Pancreas (tissue), 10 donors: Measurements from ENCODE around the gene PTPRJ. TPM values are rescaled to one million over a fixed set of nuclear protein-coding genes. Genes with fewer than 3 reads are reported as not detected.
A peak's percentile ranks its signal among the peaks of the same experiment; 100 is the strongest.

Experiments
- ATAC-seq, 4 donors: fragments of 200-7000 bp; cut with Tn5 transposase; one replicate each; pipeline versions ENCODE4 v1.8.0 to v1.9.1; 2020; ENCODE audit warnings: mild to moderate bottlenecking in 4 of 4, moderate library complexity in 4 of 4
- DNase-seq, 6 donors: peaks; one replicate each; pipeline ENCODE4 v3.0.0-alpha.2; 2020
- FAIRE-seq: peaks from 2 replicates; lab custom pipeline; 2012; peaks lifted over from hg19 to GRCh38; lab: Jason Lieb, UNC
- H3K27ac ChIP-seq, 4 donors: fragments of 200-600 bp; sonication (generic); 1 replicate in 3 of 4; 2 replicates in 1 of 4; pipeline versions ENCODE4 v1.5.0 to v1.8.0; 2020
- H3K27me3 ChIP-seq, 4 donors: fragments of 200-600 bp; one replicate each; pipeline ENCODE4 v1.8.0; 2021
- H3K36me3 ChIP-seq, 3 donors: fragments of 200-600 bp; sonication (generic) in 1 of 3; one replicate each; pipeline versions ENCODE4 v1.5.0 to v1.8.0; 2020 to 2021
- H3K4me1 ChIP-seq, 3 donors: fragments of 200-600 bp; one replicate each; pipeline ENCODE4 v1.8.0; 2021
- H3K4me3 ChIP-seq, 4 donors: fragments of 200-600 bp; sonication (generic) in 2 of 4; one replicate each; pipeline versions ENCODE4 v1.5.0 to v1.8.0; 2020 to 2021
- H3K9me3 ChIP-seq, 4 donors: fragments of 200-600 bp; one replicate each; pipeline ENCODE4 v1.8.0; 2021
- CTCF ChIP-seq, 4 donors: fragments of 200-600 bp; sonication (generic) in 3 of 4; IDR thresholded peaks; one replicate each; pipeline versions ENCODE4 v1.5.0 to v1.8.0; 2021; ENCODE audit warnings: antibody characterized with exemption in 4 of 4
- WGBS, 2 donors: extraction: QIAGEN DNeasy Blood & Tissue Kit; methylation state at CpG; one replicate each; pipeline ENCODE4 v1.1.7; 2013; 5-methylcytosine and 5-hydroxymethylcytosine counted together
- intact Hi-C, 3 donors: fragments of 100-400 bp; cut with DNase I; formaldehyde crosslinking; loops; one replicate each; pipeline versions ENCODE4 v1.11.1 to v1.14.2; 2022
- polyA plus RNA-seq, 2 donors: library from polyadenylated mRNA; stranded (reverse); fragments of 200-250 nt; gene quantifications; one replicate each; pipeline ENCODE4 v1.2.3, GENCODE V29; 2013
- total RNA-seq, 6 donors: library from RNA; stranded (reverse); fragmentation: NEBNext Ultra II Directional in 4 of 6; extraction: Animal tissue kit (Norgen Biotek cat#: 25700) in 4 of 6; gene quantifications; one replicate each; pipeline versions ENCODE4 v1.2.1 to v1.2.4, GENCODE V29; 2021 to 2023
- donor health status: healthy with polysubstance abuse.
- donor health status: DM: no; HTN: no; CAD: no; lungs with moderate emphysema.
- donor health status: DM: no; HTN: no; CAD: no.
- donor health status: control.
- donor health status: control.
- donor health status: Bipolar disorder and iron deficiency.
- donor health status: DM: yes; HTN: yes; CAD: no.
- donor health status: DM: no; HTN: no; CAD: no.
- donor health status: DM: no; HTN: no; CAD: no.
- donor health status: DM: yes; HTN: yes; CAD: no.

The PTPRJ gene
- total and polyA plus RNA-seq, 8 donors: 3.6 to 32.8 (median 11.6) TPM

GRCh38 chr11:47980907-47981621, 705 bp downstream of the PTPRJ start:
- 0% methylated on average over 35 to 82 of the region's 82 CpGs for WGBS, 2 donors
- no peak for FAIRE-seq

GRCh38 chr11:47981667-47982404, 1.5 kb downstream of the PTPRJ start:
- ATAC-seq: peak in 1 of 4 donors; percentile 2
- peak in 3 of 6 donors; percentile 30 to 70 (median 45) for DNase-seq
- H3K9me3 ChIP-seq: no peaks in the 10 kb centered on the region
- no peak for FAIRE-seq
- no peak for TF ChIP-seq CTCF (IDR thresholded peaks at IDR 0.05)
- peak overlapping the region in 3 of 4 donors; percentile 30 to 78 (median 74) for H3K27ac ChIP-seq
- intact Hi-C loops: no loop called here
- no peaks in the 10 kb centered on the region for H3K36me3 ChIP-seq
- H3K4me3 ChIP-seq: peak overlapping the region; percentile 70 to 96 (median 88)
- H3K27me3 ChIP-seq: no peaks in the 10 kb centered on the region
- WGBS, 2 donors: 36 to 40% methylated on average over 17 of the region's 17 CpGs
- H3K4me1 ChIP-seq: peaks cover 6 to 17% (median 10%) of the 10 kb centered on the region in 3 donors

More at GRCh38 chr11:47980907-47981621, 705 bp downstream of the PTPRJ start:
- peak overlapping the region; percentile 70 to 96 (median 88) for H3K4me3 ChIP-seq
- peaks cover 6 to 10% (median 10%) of the 10 kb centered on the region in 3 donors for H3K4me1 ChIP-seq
- DNase-seq (peak; percentile 49 to 87 (median 69)), ATAC-seq (peak; percentile 66 to 78 (median 72))
- intact Hi-C loops: no loop called here
- no peaks in the 10 kb centered on the region for H3K36me3 ChIP-seq
- no peaks in the 10 kb centered on the region for H3K9me3 ChIP-seq
- H3K27me3 ChIP-seq: no peaks in the 10 kb centered on the region
- H3K27ac ChIP-seq: peak overlapping the region; percentile 30 to 78 (median 65)
- TF ChIP-seq CTCF (IDR thresholded peaks at IDR 0.05): no peak

GRCh38 chr11:47982616-47983015, 2.3 kb downstream of the PTPRJ start:
- no peak for ATAC-seq
- no peak overlapping the region for H3K4me3 ChIP-seq
- TF ChIP-seq CTCF (IDR thresholded peaks at IDR 0.05): no peak
- H3K27ac ChIP-seq: no peak overlapping the region
- intact Hi-C loops: no loop called here
- DNase-seq: no peak
- H3K36me3 ChIP-seq: no peaks in the 10 kb centered on the region
- peaks cover 6 to 22% (median 10%) of the 10 kb centered on the region in 3 donors for H3K4me1 ChIP-seq
- no peak for FAIRE-seq
- H3K9me3 ChIP-seq: no peaks in the 10 kb centered on the region
- no peaks in the 10 kb centered on the region for H3K27me3 ChIP-seq

- Histone ChIP-seq H3K36me3 (no peaks in the 10 kb centered on the region), H3K9me3 (no peaks in the 10 kb centered on the region), H3K27me3 (no peaks in the 10 kb centered on the region), H3K27ac (no peak overlapping the region), H3K4me1 (peaks cover 6 to 22% (median 10%) of the 10 kb centered on the region in 3 donors), H3K4me3 (no peak overlapping the region)
- no peak for TF ChIP-seq CTCF (IDR thresholded peaks at IDR 0.05)
- 77 to 78% methylated on average over 10 of the region's 10 CpGs for WGBS, 2 donors
- intact Hi-C loops: no loop called here
- FAIRE-seq (no peak), ATAC-seq (no peak), DNase-seq (no peak)
Observed at GRCh38 chr11:47983464-47984397, 3.4 kb downstream of the PTPRJ start.
